Ascending aorta (tissue), 2 donors: ENCODE measurements around the gene IGSF3. TPM values are rescaled to one million over a fixed set of nuclear protein-coding genes. Genes with fewer than 3 reads are reported as not detected.

ENCODE experiments used
- DNase-seq, 2 donors: peaks; one replicate each; pipeline ENCODE4 v3.0.0-alpha.2; 2019; ENCODE audit warnings: low spot score in 2 of 2
- H3K27ac ChIP-seq, 2 donors: fragments of 200-600 bp; sonication (generic); one replicate each; pipeline ENCODE4 v1.5.1; 2016 to 2017; ENCODE audit warnings: mild to moderate bottlenecking in 1 of 2
- H3K27me3 ChIP-seq: fragments of 200-600 bp; sonication (generic); one replicate; pipeline ENCODE4 v1.5.1; 2017
- H3K36me3 ChIP-seq, 2 donors: fragments of 200-600 bp; sonication (generic); one replicate each; pipeline ENCODE4 v1.5.1; 2016
- H3K4me1 ChIP-seq, 2 donors: fragments of 200-600 bp; sonication (generic); one replicate each; pipeline ENCODE4 v1.5.1; 2016 to 2017; ENCODE audit warnings: mild to moderate bottlenecking in 1 of 2
- H3K4me3 ChIP-seq, 2 donors: fragments of 200-600 bp; sonication (generic); one replicate each; pipeline ENCODE4 v1.5.1; 2016 to 2017; ENCODE audit warnings: mild to moderate bottlenecking in 1 of 2
- H3K9me3 ChIP-seq, 2 donors: fragments of 200-600 bp; sonication (generic); one replicate each; pipeline ENCODE4 v1.5.1; 2016
- CTCF ChIP-seq, 3 experiments: fragments of 200-600 bp in 2 of 3; fragments of 450-650 bp in 1 of 3; sonication (generic) in 2 of 3; IDR thresholded peaks; one replicate each; pipeline ENCODE4 v1.5.1; 2016 to 2019; ENCODE audit warnings: antibody characterized with exemption in 3 of 3, mild to moderate bottlenecking in 1 of 3, moderate library complexity in 1 of 3
- intact Hi-C: fragments of 100-400 bp; cut with DNase I; formaldehyde crosslinking; loops from one replicate; pipeline ENCODE4 v1.15.1; 2023
- total RNA-seq: library from RNA; depleted of rRNA; stranded (reverse); fragments of >200 nt; gene quantifications from one replicate; pipeline ENCODE4 v1.1.0, GENCODE V29; 2016

IGSF3 gene
- total RNA-seq, 1 donor from 2014 or later: 0.64 TPM

- Histone ChIP-seq H3K27me3 (no peaks in the 10 kb centered on the region), H3K4me1 (no peaks in the 10 kb centered on the region), H3K27ac (no peak overlapping the region), H3K36me3 (peaks cover 30 to 52% of the 10 kb centered on the region in 2 donors), H3K9me3 (no peaks in the 10 kb centered on the region), H3K4me3 (no peak overlapping the region)
- TF ChIP-seq CTCF (IDR thresholded peaks at IDR 0.05): no peak
- intact Hi-C loops: no loop called here
- DNase-seq: no peak
Measured at GRCh38 chr1:116537898-116538297, 129.6 kb downstream of the IGSF3 start.

- Histone ChIP-seq H3K36me3 (peaks cover 25 to 50% of the 10 kb centered on the region in 2 donors), H3K27ac (no peak overlapping the region), H3K4me1 (no peaks in the 10 kb centered on the region), H3K9me3 (no peaks in the 10 kb centered on the region), H3K4me3 (no peak overlapping the region), H3K27me3 (no peaks in the 10 kb centered on the region)
- intact Hi-C loops: no loop called here
- DNase-seq: no peak
- TF ChIP-seq CTCF (IDR thresholded peaks at IDR 0.05): no peak
Measured at GRCh38 chr1:116537040-116537831, 130.3 kb downstream of the IGSF3 start.

GRCh38 chr1:116534014-116534739 lies 133.4 kb downstream of the IGSF3 start:
- Histone ChIP-seq H3K4me3 (no peak overlapping the region), H3K27ac (no peak overlapping the region), H3K9me3 (no peaks in the 10 kb centered on the region), H3K36me3 (peaks cover 22 to 38% of the 10 kb centered on the region in 2 donors), H3K4me1 (no peaks in the 10 kb centered on the region), H3K27me3 (no peaks in the 10 kb centered on the region)
- intact Hi-C loops: no loop called here
- DNase-seq: no peak
- no peak for TF ChIP-seq CTCF (IDR thresholded peaks at IDR 0.05)

GRCh38 chr1:116533429-116533820 lies 134.1 kb downstream of the IGSF3 start:
- H3K27me3 ChIP-seq: no peaks in the 10 kb centered on the region
- intact Hi-C loops: no loop called here
- no peaks in the 10 kb centered on the region for H3K9me3 ChIP-seq
- no peaks in the 10 kb centered on the region for H3K4me1 ChIP-seq
- no peak for TF ChIP-seq CTCF (IDR thresholded peaks at IDR 0.05)
- peaks cover 19 to 31% of the 10 kb centered on the region in 2 donors for H3K36me3 ChIP-seq
- H3K4me3 ChIP-seq: no peak overlapping the region
- no peak for DNase-seq
- no peak overlapping the region for H3K27ac ChIP-seq

- Histone ChIP-seq H3K4me1 (no peaks in the 10 kb centered on the region), H3K27ac (no peak overlapping the region), H3K27me3 (no peaks in the 10 kb centered on the region), H3K36me3 (peaks cover 19 to 29% of the 10 kb centered on the region in 2 donors), H3K9me3 (peaks cover 0 to 2% of the 10 kb centered on the region in 2 donors), H3K4me3 (no peak overlapping the region)
- intact Hi-C loops: no loop called here
- no peak for DNase-seq
- TF ChIP-seq CTCF (IDR thresholded peaks at IDR 0.05): no peak
Measured at GRCh38 chr1:116532671-116533428, 134.7 kb downstream of the IGSF3 start.
